MM.1S (cell line): ENCODE data around the gene AGRP.

Experiments
- CTCF ChIP-seq: fragments of 300-600 bp; sonication (generic); IDR thresholded peaks from 2 replicates; pipeline ENCODE4 v1.5.1; 2016; ENCODE audit warnings: antibody characterized with exemption, low read length, mixed read lengths
- EZH2phosphoT487 ChIP-seq: fragments of 300-600 bp; sonication (generic); IDR thresholded peaks from 2 replicates; pipeline ENCODE4 v1.6.1; 2018; ENCODE audit warnings: antibody characterized with exemption, low read length

- TF ChIP-seq CTCF (no peak), EZH2phosphoT487 (no peak)
Observed at GRCh38 chr16:67517155-67517445, 33.8 kb upstream of the AGRP start.
